SU-DHL-6 (cell line): ENCODE data around the gene SENP2.
"Not testable (repeated sequence)": the region's sequence is repeated elsewhere in the genome, so short reads cannot be mapped to it uniquely, and the experiment has no call there.

Experiments
- H2AFZ ChIP-seq: fragments of 200-600 bp; sonication (generic); 2 replicates; pipeline ENCODE4 v1.6.1; 2014; ENCODE audit warnings: low read depth, mild to moderate bottlenecking, moderate library complexity, mixed read lengths, antibody characterized with exemption, low read length; ENCODE audit not compliant: severe bottlenecking
- H3F3A ChIP-seq: fragments of 200-600 bp; shearing (Covaris generic); 2 replicates; pipeline ENCODE4 v1.6.0; 2016; ENCODE audit warnings: antibody characterized with exemption, mild to moderate bottlenecking; ENCODE audit not compliant: insufficient read depth
- H3K27ac ChIP-seq: fragments of 200-600 bp; sonication (generic); 2 replicates; pipeline ENCODE4 v1.5.1; 2016; ENCODE audit warnings: low read depth, mild to moderate bottlenecking, low read length, moderate library complexity, mixed read lengths
- H3K27me3 ChIP-seq: fragments of 200-600 bp; sonication (generic), shearing (Covaris generic); 2 replicates; pipeline ENCODE4 v1.6.0; 2014; ENCODE audit warnings: mild to moderate bottlenecking, low read length
- H3K36me3 ChIP-seq: fragments of 200-600 bp; sonication (generic); 2 replicates; pipeline ENCODE4 v1.6.1; 2014; ENCODE audit warnings: mild to moderate bottlenecking, low read length, mixed read lengths
- H3K4me2 ChIP-seq: fragments of 300-600, 200-600 bp; shearing (Covaris generic), sonication (generic); 2 replicates; pipeline ENCODE4 v1.6.0; 2014; ENCODE audit warnings: low read length, low read depth, mild to moderate bottlenecking; ENCODE audit not compliant: poor library complexity, severe bottlenecking
- H3K4me3 ChIP-seq: fragments of 200-600 bp; sonication (generic); 2 replicates; pipeline ENCODE4 v1.5.1; 2014; ENCODE audit warnings: antibody characterized with exemption, low read length, mild to moderate bottlenecking, mixed read lengths; ENCODE audit not compliant: insufficient read depth, poor library complexity, severe bottlenecking
- H3K79me2 ChIP-seq: fragments of 200-600 bp; sonication (generic); 2 replicates; pipeline ENCODE4 v1.6.1; 2014; ENCODE audit warnings: mild to moderate bottlenecking, low read length, moderate library complexity; ENCODE audit not compliant: insufficient read depth
- H3K9ac ChIP-seq: fragments of 200-600 bp; sonication (generic); 2 replicates; pipeline ENCODE4 v1.7.0; 2014; ENCODE audit warnings: mild to moderate bottlenecking, low read length
- H3K9me2 ChIP-seq: fragments of 200-600 bp; sonication (generic); replicated peaks from 2 replicates; pipeline ENCODE4 v1.6.1; 2014; ENCODE audit warnings: low read length; ENCODE audit not compliant: insufficient read depth
- H3K9me3 ChIP-seq: fragments of 200-600 bp; sonication (generic); 2 replicates; pipeline ENCODE4 v1.6.1; 2014; ENCODE audit warnings: low read length, mixed read lengths; ENCODE audit not compliant: insufficient read depth
- H4K20me1 ChIP-seq: fragments of 200-600 bp; sonication (generic); 2 replicates; pipeline ENCODE4 v1.6.1; 2014; ENCODE audit warnings: low read depth, mild to moderate bottlenecking, antibody characterized with exemption, low read length, moderate library complexity, mixed read lengths
- EZH2phosphoT487 ChIP-seq: fragments of 200-600 bp; sonication (generic), shearing (Covaris generic); conservative IDR thresholded peaks from 2 replicates; pipeline ENCODE4 v1.6.1; 2018; ENCODE audit warnings: mild to moderate bottlenecking, antibody characterized with exemption, low read length, moderate library complexity, mixed read lengths
- TF ChIP-seq, protein P1 (sequence below): fragments of 200-600 bp; sonication (generic); IDR thresholded peaks from one replicate; pipeline ENCODE4 v1.5.1; 2017; ENCODE audit warnings: antibody characterized with exemption, mild to moderate bottlenecking, low read length, moderate library complexity; ENCODE audit not compliant: insufficient read depth, poor library complexity, severe bottlenecking

Gene SENP2

DNA sequence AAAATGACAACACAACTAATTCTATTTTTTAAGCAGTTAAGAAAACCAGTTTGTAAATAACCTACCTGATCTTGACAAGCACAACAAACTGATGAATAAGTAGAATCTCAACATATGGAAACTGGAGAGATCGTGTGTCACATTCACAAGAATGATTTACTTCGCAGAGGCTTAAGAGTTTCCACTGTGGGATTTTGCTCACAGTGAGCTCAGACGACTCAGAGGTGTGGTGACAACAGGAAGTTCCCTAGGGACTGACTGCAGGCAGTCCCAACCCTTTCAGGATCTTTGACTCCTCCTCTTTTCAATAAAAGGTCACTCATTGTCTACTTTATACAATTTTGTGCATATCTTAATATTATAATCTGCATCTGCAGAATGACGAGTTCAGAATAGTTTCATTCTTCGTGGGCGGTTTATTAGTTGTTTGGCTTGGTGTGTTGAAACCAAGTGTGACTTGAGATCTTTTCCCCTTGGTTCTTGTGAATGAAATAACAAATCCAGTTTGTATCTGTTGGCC, 33.7 kb upstream of the SENP2 start, which contains the start of gene LIPH:
Gene LIPH (minus strand): TSS at position 231 of the 520 bp plus-strand sequence. CDS start 117 bp downstream, at position 114.
- H4K20me1 ChIP-seq: no peaks in the 10 kb centered on the region
- no peaks in the 10 kb centered on the region for H3K27me3 ChIP-seq
- no peak within 1 kb of the TSS for H3K4me2 ChIP-seq
- no peak within 1 kb of the TSS for H3K27ac ChIP-seq
- TF ChIP-seq EZH2phosphoT487: no peak
- TF ChIP-seq, protein P1, sequence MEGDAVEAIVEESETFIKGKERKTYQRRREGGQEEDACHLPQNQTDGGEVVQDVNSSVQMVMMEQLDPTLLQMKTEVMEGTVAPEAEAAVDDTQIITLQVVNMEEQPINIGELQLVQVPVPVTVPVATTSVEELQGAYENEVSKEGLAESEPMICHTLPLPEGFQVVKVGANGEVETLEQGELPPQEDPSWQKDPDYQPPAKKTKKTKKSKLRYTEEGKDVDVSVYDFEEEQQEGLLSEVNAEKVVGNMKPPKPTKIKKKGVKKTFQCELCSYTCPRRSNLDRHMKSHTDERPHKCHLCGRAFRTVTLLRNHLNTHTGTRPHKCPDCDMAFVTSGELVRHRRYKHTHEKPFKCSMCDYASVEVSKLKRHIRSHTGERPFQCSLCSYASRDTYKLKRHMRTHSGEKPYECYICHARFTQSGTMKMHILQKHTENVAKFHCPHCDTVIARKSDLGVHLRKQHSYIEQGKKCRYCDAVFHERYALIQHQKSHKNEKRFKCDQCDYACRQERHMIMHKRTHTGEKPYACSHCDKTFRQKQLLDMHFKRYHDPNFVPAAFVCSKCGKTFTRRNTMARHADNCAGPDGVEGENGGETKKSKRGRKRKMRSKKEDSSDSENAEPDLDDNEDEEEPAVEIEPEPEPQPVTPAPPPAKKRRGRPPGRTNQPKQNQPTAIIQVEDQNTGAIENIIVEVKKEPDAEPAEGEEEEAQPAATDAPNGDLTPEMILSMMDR: no peak
- H3K9me3 ChIP-seq: no peaks in the 10 kb centered on the region
- no peak within 1 kb of the TSS for H2AFZ ChIP-seq
- H3K4me3 ChIP-seq: no peak within 1 kb of the TSS
- H3K9ac ChIP-seq: no peak within 1 kb of the TSS
- no peaks in the 10 kb centered on the region for H3K36me3 ChIP-seq
- no peaks in the 10 kb centered on the region for H3F3A ChIP-seq
- no peaks in the 10 kb centered on the region for H3K79me2 ChIP-seq
- H3K9me2 ChIP-seq: no peaks in the 10 kb centered on the region

DNA sequence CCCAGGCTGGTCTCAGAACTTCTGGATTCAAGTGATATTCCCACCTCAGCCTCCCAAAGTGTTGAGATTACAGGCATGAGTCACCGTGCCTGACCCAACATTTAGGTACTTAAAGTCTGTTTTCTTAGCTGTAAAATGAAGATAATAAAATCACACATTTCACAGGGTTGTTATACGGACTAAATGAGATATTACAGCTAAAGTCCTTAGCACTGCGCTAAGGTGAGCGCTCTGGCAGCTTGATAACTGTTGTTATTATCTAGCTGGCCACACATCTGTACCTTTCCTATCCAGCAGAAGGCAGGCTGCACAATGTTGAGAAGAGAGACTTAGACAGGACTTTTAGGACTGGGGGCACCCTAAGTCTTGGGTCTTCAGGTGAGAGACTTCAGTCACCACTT, 31.0 kb upstream of the SENP2 start:
- H3F3A ChIP-seq: no peaks in the 10 kb centered on the region
- no peaks in the 10 kb centered on the region for H3K36me3 ChIP-seq
- no peaks in the 10 kb centered on the region for H3K9me2 ChIP-seq
- no peaks in the 10 kb centered on the region for H3K79me2 ChIP-seq
- no peak overlapping the region for H3K27ac ChIP-seq
- H3K9me3 ChIP-seq: no peaks in the 10 kb centered on the region
- H3K27me3 ChIP-seq: no peaks in the 10 kb centered on the region
- no peak overlapping the region for H2AFZ ChIP-seq
- no peaks in the 10 kb centered on the region for H4K20me1 ChIP-seq
- no peak overlapping the region for H3K4me2 ChIP-seq
- TF ChIP-seq, protein P1: no peak
- no peak for TF ChIP-seq EZH2phosphoT487
- no peak overlapping the region for H3K4me3 ChIP-seq
- no peak overlapping the region for H3K9ac ChIP-seq

DNA sequence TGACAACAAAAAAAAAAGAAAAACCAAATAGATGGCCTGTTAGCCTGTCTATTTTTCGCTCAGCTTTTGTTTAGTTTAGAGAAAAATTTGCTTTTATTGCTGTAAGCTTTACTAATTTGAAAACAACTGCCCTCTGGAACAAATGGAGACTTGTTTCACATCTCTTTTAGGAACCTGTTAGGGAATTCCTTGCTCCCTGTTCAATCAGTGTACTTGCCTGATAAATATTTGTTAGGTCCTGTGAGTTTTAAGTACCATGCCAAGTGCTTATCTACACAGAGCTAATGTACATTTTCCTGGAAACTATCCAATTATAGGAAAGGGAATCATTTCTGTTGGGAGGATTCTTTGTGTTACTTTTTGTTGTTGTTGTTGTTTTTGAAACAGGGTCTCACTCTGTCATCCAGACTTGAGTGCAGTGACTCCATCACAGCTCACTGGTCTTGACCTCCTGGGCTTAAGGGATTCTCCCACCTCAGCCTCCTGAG, 30.2 kb upstream of the SENP2 start:
- no peaks in the 10 kb centered on the region for H4K20me1 ChIP-seq
- no peaks in the 10 kb centered on the region for H3K9me3 ChIP-seq
- no peak overlapping the region for H3K4me2 ChIP-seq
- H2AFZ ChIP-seq: no peak overlapping the region
- H3K9ac ChIP-seq: no peak overlapping the region
- H3K36me3 ChIP-seq: no peaks in the 10 kb centered on the region
- H3K27me3 ChIP-seq: no peaks in the 10 kb centered on the region
- no peaks in the 10 kb centered on the region for H3F3A ChIP-seq
- no peak overlapping the region for H3K4me3 ChIP-seq
- no peaks in the 10 kb centered on the region for H3K79me2 ChIP-seq
- no peak for TF ChIP-seq EZH2phosphoT487
- TF ChIP-seq, protein P1: no peak
- H3K9me2 ChIP-seq: no peaks in the 10 kb centered on the region
- no peak overlapping the region for H3K27ac ChIP-seq

DNA sequence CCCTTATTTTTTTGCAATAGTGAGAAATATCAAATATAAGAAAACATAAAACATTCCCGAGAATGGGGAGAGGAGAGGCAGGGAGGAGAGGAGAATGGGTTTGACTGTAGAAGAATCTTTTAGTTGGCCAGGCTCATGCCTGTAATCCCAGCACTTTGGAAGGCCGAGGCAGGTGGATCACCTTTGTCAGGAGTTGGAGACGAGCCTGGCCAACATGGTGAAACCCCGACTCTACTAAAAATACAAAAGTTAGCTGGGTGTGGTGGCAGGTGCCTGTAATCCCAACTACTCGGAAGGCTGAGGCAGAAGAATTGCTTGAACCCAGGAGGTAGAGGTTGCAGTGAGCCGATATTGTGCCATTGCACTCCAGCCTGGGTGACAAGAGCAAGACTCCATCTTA, 29.5 kb upstream of the SENP2 start:
- H3K4me2 ChIP-seq, H3K27me3 ChIP-seq, H2AFZ ChIP-seq, H3K9me3 ChIP-seq, H3K9me2 ChIP-seq, H3K4me3 ChIP-seq, H3K79me2 ChIP-seq, H4K20me1 ChIP-seq, H3K36me3 ChIP-seq, H3K27ac ChIP-seq, H3K9ac ChIP-seq, H3F3A ChIP-seq: not testable (repeated sequence)
